HEK293T (cell line): Measurements from ENCODE around the gene MAGI2.

Experiments used
- BHLHE40 ChIP-seq: fragments of 450-650 bp; IDR thresholded peaks from 2 replicates; pipeline ENCODE4 v1.6.1; 2016; ENCODE audit warnings: mild to moderate bottlenecking, moderate library complexity, borderline replicate concordance
- ELF4 ChIP-seq: fragments of 450-650 bp; IDR thresholded peaks from 2 replicates; pipeline ENCODE4 v1.6.1; 2017; ENCODE audit warnings: antibody characterized with exemption
- SP1 ChIP-seq: fragments of 450-650 bp; IDR thresholded peaks from 2 replicates; pipeline ENCODE4 v1.6.1; 2017
- SUZ12 ChIP-seq: fragments of 450-650 bp; IDR thresholded peaks from 2 replicates; pipeline ENCODE4 v1.6.1; 2016; ENCODE audit warnings: mild to moderate bottlenecking
- TARDBP ChIP-seq: fragments of 450-650 bp; IDR thresholded peaks from 2 replicates; pipeline ENCODE4 v1.6.1; 2016
- ZNF384 ChIP-seq: fragments of 450-650 bp; IDR thresholded peaks from 2 replicates; pipeline ENCODE4 v1.6.1; 2016
- TF ChIP-seq, protein P1 (sequence below): fragments of 450-650 bp; IDR thresholded peaks from 2 replicates; pipeline ENCODE4 v1.6.1; 2016

DNA sequence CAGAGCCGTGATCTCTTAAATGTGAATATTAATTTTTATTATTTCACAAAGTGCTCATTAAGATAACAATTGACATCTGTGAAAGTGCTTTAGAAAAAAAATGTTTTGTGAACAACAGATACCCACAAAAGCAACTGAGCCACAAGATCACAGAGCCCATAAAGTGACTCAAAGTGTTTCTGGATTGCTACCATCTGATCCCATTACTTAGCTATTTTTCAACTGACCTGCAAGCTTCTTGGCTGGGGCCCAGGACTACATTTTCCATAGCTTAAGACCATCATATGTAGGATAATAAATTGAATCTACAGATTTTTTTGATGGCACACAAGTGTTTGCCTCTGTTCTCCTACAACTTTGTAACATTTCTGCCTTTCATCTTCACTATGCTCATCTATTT lies 980.4 kb downstream of the MAGI2 start:
- TF ChIP-seq ZNF384 = no peak
- no peak for TF ChIP-seq BHLHE40
- TF ChIP-seq ELF4 = no peak
- TF ChIP-seq, protein P1, sequence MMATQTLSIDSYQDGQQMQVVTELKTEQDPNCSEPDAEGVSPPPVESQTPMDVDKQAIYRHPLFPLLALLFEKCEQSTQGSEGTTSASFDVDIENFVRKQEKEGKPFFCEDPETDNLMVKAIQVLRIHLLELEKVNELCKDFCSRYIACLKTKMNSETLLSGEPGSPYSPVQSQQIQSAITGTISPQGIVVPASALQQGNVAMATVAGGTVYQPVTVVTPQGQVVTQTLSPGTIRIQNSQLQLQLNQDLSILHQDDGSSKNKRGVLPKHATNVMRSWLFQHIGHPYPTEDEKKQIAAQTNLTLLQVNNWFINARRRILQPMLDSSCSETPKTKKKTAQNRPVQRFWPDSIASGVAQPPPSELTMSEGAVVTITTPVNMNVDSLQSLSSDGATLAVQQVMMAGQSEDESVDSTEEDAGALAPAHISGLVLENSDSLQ = no peak
- TF ChIP-seq TARDBP = no peak
- no peak for TF ChIP-seq SP1
- TF ChIP-seq SUZ12 = no peak
